H1 (cell line): ENCODE results near the gene MYO16. TPM values are rescaled to one million over a fixed set of nuclear protein-coding genes. Genes with fewer than 3 reads are reported as not detected.

Experiments
- CTCF ChIA-PET: fragments of 300-600 bp; sonication (Branson Sonifier 250); formaldehyde crosslinking; loops from one replicate; lab custom pipeline; 2021; ENCODE audit not compliant: partially characterized antibody; lab: Charles Lee
- POLR2A ChIA-PET: fragments of 300-600 bp; sonication (Branson Sonifier 250); formaldehyde crosslinking; loops from one replicate; lab custom pipeline; 2021; ENCODE audit warnings: inconsistent platforms; ENCODE audit not compliant: partially characterized antibody; lab: Charles Lee
- DNase-seq, 2 experiments: peaks; one replicate each; pipeline versions ENCODE4 v3.0.0 to v3.0.0-alpha.2; 2010 to 2022; ENCODE audit warnings: low spot score in 2 of 2, low read depth in 1 of 2, mixed read lengths in 1 of 2
- FAIRE-seq: peaks from 2 replicates; lab custom pipeline; 2011; peaks lifted over from hg19 to GRCh38; lab: Jason Lieb, UNC
- H2AFZ ChIP-seq: 2 replicates; pipeline ENCODE4 v1.8.1; 2012; ENCODE audit warnings: low read length, inconsistent platforms
- H2AK5ac ChIP-seq: 2 replicates; pipeline ENCODE4 v1.6.1; 2013; ENCODE audit warnings: low read depth, low read length
- H2BK120ac ChIP-seq: replicated peaks from 2 replicates; pipeline ENCODE3; 2013; ENCODE audit warnings: low read depth, low read length, inconsistent platforms
- H2BK12ac ChIP-seq: 2 replicates; pipeline ENCODE4 v1.6.1; 2013; ENCODE audit warnings: low read depth, low read length
- H2BK15ac ChIP-seq: 2 replicates; pipeline ENCODE4 v1.6.1; 2013; ENCODE audit warnings: low read length
- H2BK20ac ChIP-seq: 2 replicates; pipeline ENCODE4 v1.6.1; 2013; ENCODE audit warnings: low read length
- H2BK5ac ChIP-seq: 2 replicates; pipeline ENCODE4 v1.6.1; 2013; ENCODE audit warnings: low read depth, low read length
- H3K14ac ChIP-seq: 2 replicates; pipeline ENCODE4 v1.6.1; 2013; ENCODE audit warnings: inconsistent platforms; ENCODE audit not compliant: insufficient read length
- H3K18ac ChIP-seq: 2 replicates; pipeline ENCODE4 v1.6.1; 2013; ENCODE audit warnings: low read length; ENCODE audit errors: extremely low read depth
- H3K23ac ChIP-seq: 2 replicates; pipeline ENCODE4 v1.6.1; 2013; ENCODE audit warnings: inconsistent platforms; ENCODE audit not compliant: insufficient read length
- H3K23me2 ChIP-seq: 2 replicates; pipeline ENCODE4 v1.6.1; 2013; ENCODE audit warnings: low read depth, low read length
- H3K27ac ChIP-seq: 2 replicates; pipeline ENCODE4 v1.6.1; 2011; ENCODE audit warnings: low read depth, low read length, inconsistent platforms
- H3K27me3 ChIP-seq, 4 experiments: replicated peaks in 1 of 4; 1 replicate in 1 of 4; 2 replicates in 3 of 4; pipeline versions ENCODE4 v1.6.1 to v1.8.1; 2011 to 2013; ENCODE audit warnings: low read length in 3 of 4, mild to moderate bottlenecking in 3 of 4, inconsistent platforms in 2 of 4, mixed read lengths in 2 of 4, moderate library complexity in 1 of 4; ENCODE audit not compliant: control insufficient read depth in 3 of 4, insufficient read depth in 3 of 4; ENCODE audit errors: extremely low read depth in 1 of 4
- H3K36me3 ChIP-seq, 4 experiments: 2 replicates each; pipeline versions ENCODE4 v1.6.1 to v1.8.1; 2011 to 2013; ENCODE audit warnings: mild to moderate bottlenecking in 4 of 4, low read length in 3 of 4, moderate library complexity in 2 of 4, control low read depth in 1 of 4, inconsistent platforms in 1 of 4; ENCODE audit not compliant: insufficient read depth in 4 of 4, control insufficient read depth in 2 of 4
- H3K4ac ChIP-seq: replicated peaks from 2 replicates; pipeline ENCODE3; 2013; ENCODE audit warnings: low read length, low read depth, mixed read lengths, inconsistent platforms; ENCODE audit not compliant: insufficient read length
- H3K4me1 ChIP-seq, 4 experiments: replicated peaks in 1 of 4; 1 replicate in 1 of 4; 2 replicates in 3 of 4; pipeline versions ENCODE4 v1.6.1 to v1.8.1; 2011 to 2013; ENCODE audit warnings: low read length in 3 of 4, inconsistent platforms in 2 of 4, mixed read lengths in 1 of 4; ENCODE audit not compliant: insufficient read depth in 4 of 4, control insufficient read depth in 3 of 4
- H3K4me2 ChIP-seq, 2 experiments: 2 replicates each; pipeline versions ENCODE4 v1.6.1 to v1.8.1; 2011 to 2013; ENCODE audit warnings: low read depth in 2 of 2, low read length in 2 of 2, control low read depth in 1 of 2, inconsistent platforms in 1 of 2, mild to moderate bottlenecking in 1 of 2; ENCODE audit not compliant: insufficient read depth in 1 of 2
- H3K4me3 ChIP-seq, 4 experiments: fragments of 200-600, 300-600 bp in 1 of 4; sonication (generic), shearing (Covaris generic), sonication (Bioruptor Twin) in 1 of 4; 2 replicates each; pipeline versions ENCODE4 v1.5.1 to v1.8.1; 2011 to 2016; ENCODE audit warnings: low read length in 4 of 4, low read depth in 3 of 4, control low read depth in 2 of 4, inconsistent platforms in 2 of 4, mild to moderate bottlenecking in 2 of 4, mixed read lengths in 1 of 4, moderate library complexity in 1 of 4; ENCODE audit not compliant: insufficient read depth in 2 of 4; ENCODE audit errors: extremely low read depth in 1 of 4
- H3K56ac ChIP-seq: replicated peaks from 2 replicates; pipeline ENCODE3; 2013; ENCODE audit warnings: low read depth, mild to moderate bottlenecking, mixed read lengths, low read length, inconsistent platforms; ENCODE audit not compliant: insufficient read length
- H3K79me1 ChIP-seq: 2 replicates; pipeline ENCODE4 v1.6.1; 2013; ENCODE audit warnings: low read depth, low read length, control low read depth
- H3K79me2 ChIP-seq, 2 experiments: 2 replicates each; pipeline versions ENCODE4 v1.6.1 to v1.8.1; 2012 to 2013; ENCODE audit warnings: low read length in 2 of 2, mild to moderate bottlenecking in 2 of 2, inconsistent platforms in 1 of 2; ENCODE audit not compliant: insufficient read depth in 2 of 2, control insufficient read depth in 1 of 2
- H3K9ac ChIP-seq, 4 experiments: replicated peaks in 1 of 4; 1 replicate in 1 of 4; 2 replicates in 3 of 4; pipeline versions ENCODE4 v1.6.1 to v1.8.1; 2011 to 2013; ENCODE audit warnings: low read depth in 3 of 4, low read length in 3 of 4, control low read depth in 2 of 4, mild to moderate bottlenecking in 2 of 4, moderate library complexity in 2 of 4, inconsistent platforms in 1 of 4; ENCODE audit errors: extremely low read depth in 1 of 4
- H3K9me3 ChIP-seq, 2 experiments: 2 replicates each; pipeline versions ENCODE4 v1.6.1 to v1.8.1; 2012 to 2013; ENCODE audit warnings: mild to moderate bottlenecking in 2 of 2, moderate library complexity in 2 of 2, control low read depth in 1 of 2, inconsistent platforms in 1 of 2, low read depth in 1 of 2, low read length in 1 of 2, mixed read lengths in 1 of 2; ENCODE audit not compliant: insufficient read depth in 2 of 2
- H4K20me1 ChIP-seq, 2 experiments: replicated peaks in 1 of 2; 2 replicates each; pipeline versions ENCODE3 to v1.8.1; 2011 to 2013; ENCODE audit warnings: inconsistent platforms in 2 of 2, low read length in 2 of 2, mild to moderate bottlenecking in 1 of 2; ENCODE audit not compliant: insufficient read depth in 2 of 2, control insufficient read depth in 1 of 2
- H4K5ac ChIP-seq: 2 replicates; pipeline ENCODE4 v1.6.1; 2013; ENCODE audit warnings: low read length, low read depth, mixed read lengths, inconsistent platforms; ENCODE audit not compliant: insufficient read length
- H4K8ac ChIP-seq: 2 replicates; pipeline ENCODE4 v1.8.0; 2013; ENCODE audit warnings: mild to moderate bottlenecking, moderate library complexity, low read length, inconsistent platforms; ENCODE audit not compliant: insufficient read depth; ENCODE audit errors: extremely low read depth
- H4K91ac ChIP-seq: replicated peaks from 2 replicates; pipeline ENCODE3; 2013; ENCODE audit warnings: low read length, mixed read lengths, inconsistent platforms; ENCODE audit not compliant: insufficient read length
- EP300 ChIP-seq, 2 experiments: IDR thresholded peaks; 1 replicate in 1 of 2; 2 replicates in 1 of 2; pipeline ENCODE4 v1.6.1; 2011 to 2012; ENCODE audit warnings: low read depth in 2 of 2, low read length in 2 of 2, mild to moderate bottlenecking in 2 of 2, borderline replicate concordance in 1 of 2, inconsistent platforms in 1 of 2, moderate library complexity in 1 of 2
- KDM5A ChIP-seq: fragments of 200-600 bp; IDR thresholded peaks from 2 replicates; pipeline ENCODE4 v1.7.1; 2012; ENCODE audit warnings: mild to moderate bottlenecking, low read length, inconsistent platforms, mixed read lengths
- TEAD4 ChIP-seq: IDR thresholded peaks from 2 replicates; pipeline ENCODE4 v1.6.1; 2012; ENCODE audit warnings: low read depth, low read length, inconsistent platforms, mixed read lengths
- WGBS, 2 experiments: shearing (Covaris generic) in 1 of 2; methylation state at CpG; one replicate each; pipeline versions ENCODE4 v1.1.6 to v1.1.7; 2013 to 2015; ENCODE audit warnings: low lambda C conversion rate in 2 of 2, mixed read lengths in 2 of 2, inconsistent platforms in 1 of 2, low coverage in 1 of 2, missing lambda C conversion rate in 1 of 2; ENCODE audit not compliant: insufficient replicate concordance in 2 of 2, insufficient coverage in 1 of 2, insufficient read length in 1 of 2; ENCODE audit errors: extremely low coverage in 1 of 2, missing lambda C conversion rate in 1 of 2; 5-methylcytosine and 5-hydroxymethylcytosine counted together
- polyA plus RNA-seq, 7 experiments: library from polyadenylated mRNA; depleted of rRNA in 3 of 7; stranded (reverse) in 5 of 7; unstranded in 2 of 7; fragments of >200 nt in 5 of 7; fragments of 200-250 nt in 2 of 7; gene quantifications; 1 replicate in 5 of 7; 2 replicates in 1 of 7; 4 replicates in 1 of 7; pipeline versions ENCODE4 v1.2.1 to v1.2.3, GENCODE V29; 2011 to 2013; ENCODE audit warnings: missing spikeins in 2 of 7, mixed read lengths in 2 of 7
- total RNA-seq: library from RNA; stranded (reverse); fragmentation: NEBNext Ultra II Directional; extraction: Animal tissue kit (Norgen Biotek cat#: 25700); gene quantifications from 2 replicates; pipeline ENCODE4 v1.2.1, GENCODE V29; 2021

Gene MYO16
- total and polyA plus RNA-seq, 2 of the 8 experiments (the other 6 are each of a cell fraction or from before 2014, with no cell fraction given) = 0.02 to 0.22 TPM

GRCh38 chr13:108985166-108985565, 355.8 kb downstream of the MYO16 start:
- Histone ChIP-seq H4K91ac (no peak overlapping the region), H3K4me1 (peaks cover 0 to 8% (median 5%) of the 10 kb centered on the region in 4 experiments; a peak in 5 of 7 replicates), H2BK20ac (no peak overlapping the region), H3K4me2 (no peak overlapping the region), H2BK12ac (no peak overlapping the region), H3K56ac (no peak overlapping the region), H3K27me3 (no peaks in the 10 kb centered on the region), H4K5ac (no peak overlapping the region), H3K79me1 (no peaks in the 10 kb centered on the region), H2AFZ (no peak overlapping the region), H3K79me2 (no peaks in the 10 kb centered on the region), H3K9ac (no peak overlapping the region), H3K18ac (no peak overlapping the region), H2BK120ac (no peak overlapping the region), H3K36me3 (no peaks in the 10 kb centered on the region), H3K23me2 (no peaks in the 10 kb centered on the region), H2BK5ac (no peak overlapping the region), H3K9me3 (no peaks in the 10 kb centered on the region), H4K8ac (no peak overlapping the region), H3K4me3 (no peak overlapping the region), H2BK15ac (no peak overlapping the region), H3K14ac (no peak overlapping the region), H2AK5ac (no peak overlapping the region), H3K27ac (no peak overlapping the region), H4K20me1 (no peaks in the 10 kb centered on the region), H3K23ac (no peak overlapping the region), H3K4ac (no peak overlapping the region)
- CTCF ChIA-PET = no interaction called here
- 96% methylated on average over 10 of the region's 10 CpGs; no CpG with 5 or more reads in 1 of the 2 experiments for WGBS, 2 experiments
- FAIRE-seq (no peak), DNase-seq (no peak)
- POLR2A ChIA-PET = no interaction called here
- no peak for TF ChIP-seq KDM5A
- TF ChIP-seq TEAD4 = no peak
- TF ChIP-seq EP300 (IDR thresholded peaks at IDR 0.05; ENCODE audit: borderline replicate concordance in 1 of 2, low read depth in 2 of 2, low read length in 2 of 2) = no peak
